Measurements from ENCODE around the gene GMDS. TPM values are rescaled to one million over a fixed set of nuclear protein-coding genes. Genes with fewer than 3 reads are reported as not detected.

The GMDS gene
- total and polyA plus RNA-seq, 2 of the 8 experiments (the other 6 are each of a cell fraction or from before 2014, with no cell fraction given): 16.8 to 50.0 TPM

DNA sequence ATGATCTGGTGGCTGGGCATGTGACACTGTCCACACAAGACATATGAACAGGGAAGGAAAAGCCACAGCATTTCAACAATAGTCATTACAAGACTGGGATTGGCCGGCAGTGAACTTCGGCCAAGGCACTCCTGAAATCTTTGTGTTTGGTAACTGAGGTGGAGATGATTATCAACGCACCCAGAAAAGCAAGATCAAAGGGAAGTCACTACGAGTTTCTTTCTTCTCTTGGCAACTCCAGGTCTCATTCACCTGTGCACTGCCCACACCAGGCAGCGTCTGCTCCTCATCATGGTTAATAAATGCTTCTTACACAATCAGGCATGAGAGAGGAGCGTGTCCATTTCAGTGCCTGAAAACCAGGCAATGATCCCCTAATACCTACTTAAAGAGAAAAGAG is 656.2 kb downstream of the GMDS start (continued):
- TF ChIP-seq, protein P1, sequence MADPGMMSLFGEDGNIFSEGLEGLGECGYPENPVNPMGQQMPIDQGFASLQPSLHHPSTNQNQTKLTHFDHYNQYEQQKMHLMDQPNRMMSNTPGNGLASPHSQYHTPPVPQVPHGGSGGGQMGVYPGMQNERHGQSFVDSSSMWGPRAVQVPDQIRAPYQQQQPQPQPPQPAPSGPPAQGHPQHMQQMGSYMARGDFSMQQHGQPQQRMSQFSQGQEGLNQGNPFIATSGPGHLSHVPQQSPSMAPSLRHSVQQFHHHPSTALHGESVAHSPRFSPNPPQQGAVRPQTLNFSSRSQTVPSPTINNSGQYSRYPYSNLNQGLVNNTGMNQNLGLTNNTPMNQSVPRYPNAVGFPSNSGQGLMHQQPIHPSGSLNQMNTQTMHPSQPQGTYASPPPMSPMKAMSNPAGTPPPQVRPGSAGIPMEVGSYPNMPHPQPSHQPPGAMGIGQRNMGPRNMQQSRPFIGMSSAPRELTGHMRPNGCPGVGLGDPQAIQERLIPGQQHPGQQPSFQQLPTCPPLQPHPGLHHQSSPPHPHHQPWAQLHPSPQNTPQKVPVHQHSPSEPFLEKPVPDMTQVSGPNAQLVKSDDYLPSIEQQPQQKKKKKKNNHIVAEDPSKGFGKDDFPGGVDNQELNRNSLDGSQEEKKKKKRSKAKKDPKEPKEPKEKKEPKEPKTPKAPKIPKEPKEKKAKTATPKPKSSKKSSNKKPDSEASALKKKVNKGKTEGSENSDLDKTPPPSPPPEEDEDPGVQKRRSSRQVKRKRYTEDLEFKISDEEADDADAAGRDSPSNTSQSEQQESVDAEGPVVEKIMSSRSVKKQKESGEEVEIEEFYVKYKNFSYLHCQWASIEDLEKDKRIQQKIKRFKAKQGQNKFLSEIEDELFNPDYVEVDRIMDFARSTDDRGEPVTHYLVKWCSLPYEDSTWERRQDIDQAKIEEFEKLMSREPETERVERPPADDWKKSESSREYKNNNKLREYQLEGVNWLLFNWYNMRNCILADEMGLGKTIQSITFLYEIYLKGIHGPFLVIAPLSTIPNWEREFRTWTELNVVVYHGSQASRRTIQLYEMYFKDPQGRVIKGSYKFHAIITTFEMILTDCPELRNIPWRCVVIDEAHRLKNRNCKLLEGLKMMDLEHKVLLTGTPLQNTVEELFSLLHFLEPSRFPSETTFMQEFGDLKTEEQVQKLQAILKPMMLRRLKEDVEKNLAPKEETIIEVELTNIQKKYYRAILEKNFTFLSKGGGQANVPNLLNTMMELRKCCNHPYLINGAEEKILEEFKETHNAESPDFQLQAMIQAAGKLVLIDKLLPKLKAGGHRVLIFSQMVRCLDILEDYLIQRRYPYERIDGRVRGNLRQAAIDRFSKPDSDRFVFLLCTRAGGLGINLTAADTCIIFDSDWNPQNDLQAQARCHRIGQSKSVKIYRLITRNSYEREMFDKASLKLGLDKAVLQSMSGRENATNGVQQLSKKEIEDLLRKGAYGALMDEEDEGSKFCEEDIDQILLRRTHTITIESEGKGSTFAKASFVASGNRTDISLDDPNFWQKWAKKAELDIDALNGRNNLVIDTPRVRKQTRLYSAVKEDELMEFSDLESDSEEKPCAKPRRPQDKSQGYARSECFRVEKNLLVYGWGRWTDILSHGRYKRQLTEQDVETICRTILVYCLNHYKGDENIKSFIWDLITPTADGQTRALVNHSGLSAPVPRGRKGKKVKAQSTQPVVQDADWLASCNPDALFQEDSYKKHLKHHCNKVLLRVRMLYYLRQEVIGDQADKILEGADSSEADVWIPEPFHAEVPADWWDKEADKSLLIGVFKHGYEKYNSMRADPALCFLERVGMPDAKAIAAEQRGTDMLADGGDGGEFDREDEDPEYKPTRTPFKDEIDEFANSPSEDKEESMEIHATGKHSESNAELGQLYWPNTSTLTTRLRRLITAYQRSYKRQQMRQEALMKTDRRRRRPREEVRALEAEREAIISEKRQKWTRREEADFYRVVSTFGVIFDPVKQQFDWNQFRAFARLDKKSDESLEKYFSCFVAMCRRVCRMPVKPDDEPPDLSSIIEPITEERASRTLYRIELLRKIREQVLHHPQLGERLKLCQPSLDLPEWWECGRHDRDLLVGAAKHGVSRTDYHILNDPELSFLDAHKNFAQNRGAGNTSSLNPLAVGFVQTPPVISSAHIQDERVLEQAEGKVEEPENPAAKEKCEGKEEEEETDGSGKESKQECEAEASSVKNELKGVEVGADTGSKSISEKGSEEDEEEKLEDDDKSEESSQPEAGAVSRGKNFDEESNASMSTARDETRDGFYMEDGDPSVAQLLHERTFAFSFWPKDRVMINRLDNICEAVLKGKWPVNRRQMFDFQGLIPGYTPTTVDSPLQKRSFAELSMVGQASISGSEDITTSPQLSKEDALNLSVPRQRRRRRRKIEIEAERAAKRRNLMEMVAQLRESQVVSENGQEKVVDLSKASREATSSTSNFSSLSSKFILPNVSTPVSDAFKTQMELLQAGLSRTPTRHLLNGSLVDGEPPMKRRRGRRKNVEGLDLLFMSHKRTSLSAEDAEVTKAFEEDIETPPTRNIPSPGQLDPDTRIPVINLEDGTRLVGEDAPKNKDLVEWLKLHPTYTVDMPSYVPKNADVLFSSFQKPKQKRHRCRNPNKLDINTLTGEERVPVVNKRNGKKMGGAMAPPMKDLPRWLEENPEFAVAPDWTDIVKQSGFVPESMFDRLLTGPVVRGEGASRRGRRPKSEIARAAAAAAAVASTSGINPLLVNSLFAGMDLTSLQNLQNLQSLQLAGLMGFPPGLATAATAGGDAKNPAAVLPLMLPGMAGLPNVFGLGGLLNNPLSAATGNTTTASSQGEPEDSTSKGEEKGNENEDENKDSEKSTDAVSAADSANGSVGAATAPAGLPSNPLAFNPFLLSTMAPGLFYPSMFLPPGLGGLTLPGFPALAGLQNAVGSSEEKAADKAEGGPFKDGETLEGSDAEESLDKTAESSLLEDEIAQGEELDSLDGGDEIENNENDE (IDR thresholded peaks at IDR 0.05; ENCODE audit: insufficient replicate concordance, low read length): no peak
- TF ChIP-seq MAFK (IDR thresholded peaks at IDR 0.05; ENCODE audit: low read depth, low read length) (no peak), JUN (IDR thresholded peaks at IDR 0.05; ENCODE audit: low read depth, low read length) (no peak), SRF (IDR thresholded peaks at IDR 0.05; ENCODE audit: low read depth, low read length) (no peak), HDAC2 (IDR thresholded peaks at IDR 0.05; ENCODE audit: borderline replicate concordance in 1 of 2, low read depth in 2 of 2, low read length in 2 of 2) (no peak), POLR2A (IDR thresholded peaks at IDR 0.05; ENCODE audit: control extremely low read depth in 1 of 2, low read depth in 2 of 2, low read length in 2 of 2) (no peak), POU5F1 (IDR thresholded peaks at IDR 0.05; ENCODE audit: low read depth, low read length) (no peak), SP1 (IDR thresholded peaks at IDR 0.05; ENCODE audit: low read depth, low read length) (no peak), CBX5 (IDR thresholded peaks at IDR 0.05; ENCODE audit: low read depth, low read length) (no peak), SIX5 (IDR thresholded peaks at IDR 0.05; ENCODE audit: low read depth, low read length) (no peak), TCF12 (IDR thresholded peaks at IDR 0.05; ENCODE audit: low read depth, low read length) (no peak), EZH2 (IDR thresholded peaks at IDR 0.05; ENCODE audit: low read depth, low read length, severe bottlenecking) (no peak), CHD2 (IDR thresholded peaks at IDR 0.05; ENCODE audit: low read length) (no peak), SP4 (IDR thresholded peaks at IDR 0.05; ENCODE audit: low read length) (no peak)
